ENCODE measurements around the gene NLRP13.

The NLRP13 gene

DNA sequence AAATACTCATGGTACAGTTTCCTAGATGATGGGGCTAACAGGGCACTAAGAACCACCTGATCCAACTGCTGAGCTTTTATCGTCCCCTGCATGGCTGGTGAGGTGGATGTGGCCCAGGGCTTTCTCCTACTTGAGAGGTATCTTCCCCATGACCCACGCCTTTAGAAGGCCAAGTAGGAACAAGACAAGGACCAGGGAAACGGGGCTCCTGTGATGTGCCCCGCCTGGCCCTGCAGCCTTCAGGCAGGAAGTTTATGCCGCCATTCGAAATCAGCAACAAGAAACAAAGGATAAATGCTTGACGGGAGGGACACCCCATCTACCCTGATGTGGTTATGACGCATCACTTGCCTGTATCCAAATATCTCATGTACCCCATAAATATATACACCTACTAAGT is 4.1 kb downstream of the NLRP13 start:
- no peak for DNase-seq (ENCODE audit: low read depth, low spot score)
- in situ Hi-C loops (cut with HindIII; ENCODE audit: low sequenced_read_pairs) = no loop called here
- TF ChIP-seq, protein P1, sequence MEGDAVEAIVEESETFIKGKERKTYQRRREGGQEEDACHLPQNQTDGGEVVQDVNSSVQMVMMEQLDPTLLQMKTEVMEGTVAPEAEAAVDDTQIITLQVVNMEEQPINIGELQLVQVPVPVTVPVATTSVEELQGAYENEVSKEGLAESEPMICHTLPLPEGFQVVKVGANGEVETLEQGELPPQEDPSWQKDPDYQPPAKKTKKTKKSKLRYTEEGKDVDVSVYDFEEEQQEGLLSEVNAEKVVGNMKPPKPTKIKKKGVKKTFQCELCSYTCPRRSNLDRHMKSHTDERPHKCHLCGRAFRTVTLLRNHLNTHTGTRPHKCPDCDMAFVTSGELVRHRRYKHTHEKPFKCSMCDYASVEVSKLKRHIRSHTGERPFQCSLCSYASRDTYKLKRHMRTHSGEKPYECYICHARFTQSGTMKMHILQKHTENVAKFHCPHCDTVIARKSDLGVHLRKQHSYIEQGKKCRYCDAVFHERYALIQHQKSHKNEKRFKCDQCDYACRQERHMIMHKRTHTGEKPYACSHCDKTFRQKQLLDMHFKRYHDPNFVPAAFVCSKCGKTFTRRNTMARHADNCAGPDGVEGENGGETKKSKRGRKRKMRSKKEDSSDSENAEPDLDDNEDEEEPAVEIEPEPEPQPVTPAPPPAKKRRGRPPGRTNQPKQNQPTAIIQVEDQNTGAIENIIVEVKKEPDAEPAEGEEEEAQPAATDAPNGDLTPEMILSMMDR (IDR thresholded peaks at IDR 0.05; ENCODE audit: low read depth, low read length) = no peak
- no peak overlapping the region for H3K4me3 ChIP-seq (ENCODE audit: low read depth, low read length)

DNA sequence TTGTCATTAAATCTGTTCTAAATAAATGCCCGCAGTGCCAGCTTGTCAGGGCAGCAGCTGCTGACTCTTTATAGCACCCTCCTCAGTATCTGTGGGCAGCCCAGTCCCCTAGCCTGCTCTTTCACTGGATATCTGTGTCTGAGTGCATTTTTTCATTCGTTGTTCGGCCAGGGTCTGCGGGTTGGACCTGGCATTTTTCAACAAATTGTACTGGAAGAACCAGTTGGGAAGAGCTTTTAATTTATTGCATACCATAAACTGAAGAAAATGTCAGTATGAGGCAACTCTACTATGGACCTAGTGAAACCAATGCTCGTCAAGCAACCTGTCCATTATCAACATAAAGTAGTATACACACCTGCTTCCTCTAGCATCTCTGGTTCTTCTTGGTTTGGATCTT is 8.6 kb downstream of the NLRP13 start:
- H3K4me3 ChIP-seq (ENCODE audit: low read depth, low read length) = no peak overlapping the region
- TF ChIP-seq, protein P1 (IDR thresholded peaks at IDR 0.05; ENCODE audit: low read depth, low read length) = no peak
- no peak for DNase-seq (ENCODE audit: low read depth, low spot score)
- in situ Hi-C loops (cut with HindIII; ENCODE audit: low sequenced_read_pairs) = no loop called here

DNA sequence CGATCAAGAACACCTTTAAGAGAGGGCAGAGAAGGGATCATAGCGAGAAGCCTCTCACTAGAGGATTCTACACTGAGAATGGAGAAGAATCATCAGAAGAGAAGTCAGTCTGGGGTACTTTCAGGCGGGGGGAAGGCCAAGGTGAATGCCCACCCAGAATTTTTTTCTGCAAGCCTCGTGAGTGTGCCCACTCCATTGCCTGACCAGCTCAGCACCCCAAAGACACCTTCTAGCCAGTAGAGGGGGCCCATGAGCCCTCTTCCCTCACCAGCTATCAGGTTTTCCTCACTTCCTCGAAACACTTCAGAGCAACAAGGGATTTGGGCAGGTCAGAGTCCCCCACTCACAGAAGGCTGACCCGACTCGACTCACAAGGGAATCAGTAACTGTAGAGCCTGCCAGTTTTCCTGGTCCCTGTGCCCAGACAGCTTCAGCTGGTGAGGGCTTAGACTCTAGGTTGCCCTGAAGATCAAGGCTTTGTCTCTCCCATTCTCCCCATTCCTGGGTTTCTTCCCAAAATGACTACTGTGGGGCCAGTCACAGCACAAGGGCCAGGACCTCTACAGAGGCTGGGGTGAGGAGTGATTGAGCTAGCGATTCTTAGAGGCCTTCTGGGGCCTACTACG is 18.4 kb downstream of the NLRP13 start:
- no peak overlapping the region for H3K4me3 ChIP-seq (ENCODE audit: low read depth, low read length)
- TF ChIP-seq, protein P1 (IDR thresholded peaks at IDR 0.05; ENCODE audit: low read depth, low read length) = no peak
- in situ Hi-C loops (cut with HindIII; ENCODE audit: low sequenced_read_pairs) = no loop called here
- no peak for DNase-seq (ENCODE audit: low read depth, low spot score)

DNA sequence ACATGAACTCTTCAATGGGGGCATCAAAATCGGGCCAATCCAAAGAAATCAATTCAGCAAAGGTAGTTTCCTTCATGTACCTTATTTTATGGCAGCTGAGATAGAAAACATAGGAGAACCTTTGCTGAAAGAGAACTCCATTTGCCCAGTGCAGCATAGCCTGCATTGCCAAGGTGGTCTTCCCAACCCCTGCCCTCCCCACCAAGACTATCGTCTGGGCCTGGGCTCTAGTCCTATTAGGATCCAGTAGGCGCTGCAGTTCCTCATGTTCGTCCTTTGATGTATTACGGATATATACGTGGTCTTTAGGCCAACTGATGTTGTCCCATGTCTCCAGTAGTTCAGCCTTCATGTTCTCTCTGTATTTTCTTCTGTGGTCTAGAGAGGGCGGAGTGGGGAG is 19.2 kb downstream of the NLRP13 start:
- in situ Hi-C loops (cut with HindIII; ENCODE audit: low sequenced_read_pairs) = no loop called here
- TF ChIP-seq, protein P1 (IDR thresholded peaks at IDR 0.05; ENCODE audit: low read depth, low read length) = no peak
- H3K4me3 ChIP-seq (ENCODE audit: low read depth, low read length) = no peak overlapping the region
- DNase-seq (ENCODE audit: low read depth, low spot score) = no peak

GRCh38 chr19:55909801-55910200 is 22.3 kb downstream of the NLRP13 start:
- in situ Hi-C loops (cut with HindIII; ENCODE audit: low sequenced_read_pairs) = no loop called here
- no peak for DNase-seq (ENCODE audit: low read depth, low spot score)
- TF ChIP-seq, protein P1 (IDR thresholded peaks at IDR 0.05; ENCODE audit: low read depth, low read length) = no peak
- H3K4me3 ChIP-seq (ENCODE audit: low read depth, low read length) = no peak overlapping the region

GRCh38 chr19:55907746-55908145 is 24.4 kb downstream of the NLRP13 start:
- DNase-seq (ENCODE audit: low read depth, low spot score) = no peak
- H3K4me3 ChIP-seq (ENCODE audit: low read depth, low read length) = no peak overlapping the region
- TF ChIP-seq, protein P1 (IDR thresholded peaks at IDR 0.05; ENCODE audit: low read depth, low read length) = no peak
- in situ Hi-C loops (cut with HindIII; ENCODE audit: low sequenced_read_pairs) = no loop called here
